Esophagus muscularis mucosa (tissue), 4 donors: ENCODE results near the gene CCDC88A.

Source experiments
- EP300 ChIP-seq: sonication (generic); formaldehyde crosslinking; IDR thresholded peaks from one replicate; pipeline ENCODE4 v1.6.1; 2017; ENCODE audit warnings: antibody characterized with exemption
- POLR2A ChIP-seq: fragments of 450-650 bp; IDR thresholded peaks from one replicate; pipeline ENCODE4 v1.6.1; 2017; ENCODE audit warnings: antibody characterized with exemption, moderate library complexity, mild to moderate bottlenecking, low read depth
- POLR2AphosphoS5 ChIP-seq, 2 donors: sonication (generic); formaldehyde crosslinking; IDR thresholded peaks; one replicate each; pipeline ENCODE4 v1.6.1; 2017; ENCODE audit warnings: antibody characterized with exemption in 2 of 2
- TF ChIP-seq, protein P1 (sequence below), 3 experiments: fragments of 200-600 bp in 2 of 3; fragments of 450-650 bp in 1 of 3; sonication (generic) in 2 of 3; IDR thresholded peaks; one replicate each; pipeline ENCODE4 v1.5.1; 2017 to 2019; ENCODE audit warnings: antibody characterized with exemption in 3 of 3, mild to moderate bottlenecking in 2 of 3, moderate library complexity in 1 of 3

DNA sequence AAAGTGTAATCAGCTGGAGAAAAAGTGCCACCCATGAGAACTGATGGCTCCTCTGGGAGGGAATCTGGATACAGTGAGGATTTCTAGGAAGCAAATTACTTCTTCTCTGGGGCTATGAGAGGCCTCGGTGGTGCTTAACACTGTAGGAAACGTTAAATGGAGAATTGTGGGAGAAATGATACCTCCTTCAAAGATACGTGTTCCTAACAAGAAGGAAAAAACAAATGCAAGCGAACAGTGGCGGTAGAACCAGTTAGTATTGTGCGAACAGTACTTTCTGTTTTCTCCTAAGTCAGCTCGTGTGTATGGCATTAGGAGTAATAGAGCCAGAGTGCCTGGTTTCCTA lies 150.0 kb downstream of the CCDC88A start:
- TF ChIP-seq, protein P1, sequence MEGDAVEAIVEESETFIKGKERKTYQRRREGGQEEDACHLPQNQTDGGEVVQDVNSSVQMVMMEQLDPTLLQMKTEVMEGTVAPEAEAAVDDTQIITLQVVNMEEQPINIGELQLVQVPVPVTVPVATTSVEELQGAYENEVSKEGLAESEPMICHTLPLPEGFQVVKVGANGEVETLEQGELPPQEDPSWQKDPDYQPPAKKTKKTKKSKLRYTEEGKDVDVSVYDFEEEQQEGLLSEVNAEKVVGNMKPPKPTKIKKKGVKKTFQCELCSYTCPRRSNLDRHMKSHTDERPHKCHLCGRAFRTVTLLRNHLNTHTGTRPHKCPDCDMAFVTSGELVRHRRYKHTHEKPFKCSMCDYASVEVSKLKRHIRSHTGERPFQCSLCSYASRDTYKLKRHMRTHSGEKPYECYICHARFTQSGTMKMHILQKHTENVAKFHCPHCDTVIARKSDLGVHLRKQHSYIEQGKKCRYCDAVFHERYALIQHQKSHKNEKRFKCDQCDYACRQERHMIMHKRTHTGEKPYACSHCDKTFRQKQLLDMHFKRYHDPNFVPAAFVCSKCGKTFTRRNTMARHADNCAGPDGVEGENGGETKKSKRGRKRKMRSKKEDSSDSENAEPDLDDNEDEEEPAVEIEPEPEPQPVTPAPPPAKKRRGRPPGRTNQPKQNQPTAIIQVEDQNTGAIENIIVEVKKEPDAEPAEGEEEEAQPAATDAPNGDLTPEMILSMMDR (IDR thresholded peaks at IDR 0.05) = no peak
- no peak for TF ChIP-seq POLR2AphosphoS5 (IDR thresholded peaks at IDR 0.05)
- TF ChIP-seq POLR2A = no peak
- TF ChIP-seq EP300 = no peak
